ENCODE measurements around the gene MTMR10. TPM values are rescaled to one million over a fixed set of nuclear protein-coding genes. Genes with fewer than 3 reads are reported as not detected.

MTMR10 gene
- total and polyA plus RNA-seq, 7 donors, result 11.4 to 31.0 (median 24.3) TPM

DNA sequence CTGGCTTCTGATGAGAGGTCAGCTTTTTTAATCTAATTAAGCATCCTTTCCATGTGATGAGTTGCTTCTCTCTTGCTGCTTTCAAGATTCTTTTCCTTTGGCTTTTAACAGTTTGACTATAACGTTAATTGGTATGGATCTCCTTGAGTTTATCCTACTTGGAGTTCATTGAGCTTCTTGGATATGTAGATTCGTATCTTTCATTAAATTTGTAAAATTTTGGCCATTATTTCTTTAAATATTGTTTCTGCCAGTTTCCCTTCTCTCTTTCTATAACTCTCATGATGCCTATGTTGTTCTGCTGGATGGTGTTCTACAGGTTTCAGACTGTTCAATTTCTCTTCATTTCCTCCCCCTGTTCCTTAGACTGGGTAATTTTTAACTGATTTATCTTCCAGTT lies 21.0 kb upstream of the MTMR10 start:
- H3K36me3 ChIP-seq, result no peaks in the 10 kb centered on the region
- H3K27ac ChIP-seq, result no peak overlapping the region
- WGBS, 2 donors, result 92 to 93% methylated on average over 2 of the region's 2 CpGs
- peaks cover 0 to 11% (median 6%) of the 10 kb centered on the region in 4 donors for H3K9me3 ChIP-seq
- intact Hi-C loops (cut with DNase I), result no loop called here
- no peaks in the 10 kb centered on the region for H3K27me3 ChIP-seq
- DNase-seq, result no peak
- TF ChIP-seq EP300 (IDR thresholded peaks at IDR 0.05) (no peak), CTCF (IDR thresholded peaks at IDR 0.05) (no peak), POLR2AphosphoS5 (IDR thresholded peaks at IDR 0.05) (no peak)
- H3K4me3 ChIP-seq, result no peak overlapping the region
- no peaks in the 10 kb centered on the region for H3K4me1 ChIP-seq

- no peak for DNase-seq
- intact Hi-C loops (cut with DNase I), result no loop called here
- WGBS, 2 donors, result 91 to 98% methylated on average over 1 of the region's 1 CpG
These were observed 18.6 kb upstream of the MTMR10 start for GRCh38 chr15:31010036-31010435.

DNA sequence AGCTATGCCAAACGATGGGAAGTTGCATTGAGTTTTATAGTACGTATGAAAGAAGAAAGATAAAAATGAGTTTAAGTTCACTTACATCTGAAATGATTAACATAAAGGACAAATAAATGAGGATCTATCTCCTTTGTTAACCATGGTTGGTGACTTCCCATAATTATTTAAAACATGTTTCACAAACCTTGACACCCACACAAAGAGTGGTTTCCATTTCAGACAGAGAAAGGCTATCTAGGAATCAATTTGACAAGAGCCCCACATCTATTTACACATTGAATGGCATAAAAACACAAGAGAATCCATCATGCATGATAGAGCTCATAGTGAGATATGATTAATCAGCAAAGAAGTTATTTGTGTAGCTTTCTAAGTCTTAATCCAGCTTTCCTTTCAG lies 14.2 kb upstream of the MTMR10 start:
- Histone ChIP-seq H3K4me1 (no peaks in the 10 kb centered on the region), H3K27ac (no peak overlapping the region), H3K27me3 (peaks cover 0 to 11% (median 0%) of the 10 kb centered on the region in 3 donors), H3K9me3 (no peaks in the 10 kb centered on the region), H3K4me3 (no peak overlapping the region), H3K36me3 (no peaks in the 10 kb centered on the region)
- intact Hi-C loops (cut with DNase I), result no loop called here
- TF ChIP-seq POLR2A (IDR thresholded peaks at IDR 0.05) (no peak), POLR2AphosphoS5 (IDR thresholded peaks at IDR 0.05) (no peak), CTCF (IDR thresholded peaks at IDR 0.05) (no peak), EP300 (IDR thresholded peaks at IDR 0.05) (no peak)
- DNase-seq, result no peak
- 59 to 77% methylated on average over 2 of the region's 2 CpGs for WGBS, 2 donors

More at GRCh38 chr15:31010036-31010435, 18.6 kb upstream of the MTMR10 start:
- H3K27me3 ChIP-seq, result no peaks in the 10 kb centered on the region
- H3K4me3 ChIP-seq, result no peak overlapping the region
- no peak for TF ChIP-seq CTCF (IDR thresholded peaks at IDR 0.05)
- no peak for TF ChIP-seq POLR2AphosphoS5 (IDR thresholded peaks at IDR 0.05)
- TF ChIP-seq POLR2A (IDR thresholded peaks at IDR 0.05), result no peak
- no peak for TF ChIP-seq EP300 (IDR thresholded peaks at IDR 0.05)
- no peak overlapping the region for H3K27ac ChIP-seq
- no peaks in the 10 kb centered on the region for H3K36me3 ChIP-seq
- no peaks in the 10 kb centered on the region for H3K4me1 ChIP-seq
- H3K9me3 ChIP-seq, result peaks cover 0 to 11% (median 6%) of the 10 kb centered on the region in 4 donors

GRCh38 chr15:31004220-31004733 lies 12.8 kb upstream of the MTMR10 start:
- no peak for DNase-seq
- 35 to 75% methylated on average over 5 of the region's 5 CpGs for WGBS, 2 donors
- Histone ChIP-seq H3K27ac (no peak overlapping the region), H3K36me3 (no peaks in the 10 kb centered on the region), H3K27me3 (peaks cover 0 to 11% (median 0%) of the 10 kb centered on the region in 3 donors), H3K9me3 (no peaks in the 10 kb centered on the region), H3K4me1 (no peaks in the 10 kb centered on the region), H3K4me3 (no peak overlapping the region)
- TF ChIP-seq EP300 (IDR thresholded peaks at IDR 0.05), result no peak
- TF ChIP-seq POLR2A (IDR thresholded peaks at IDR 0.05), result no peak
- no peak for TF ChIP-seq POLR2AphosphoS5 (IDR thresholded peaks at IDR 0.05)
- TF ChIP-seq CTCF (IDR thresholded peaks at IDR 0.05), result no peak
- intact Hi-C loops (cut with DNase I), result no loop called here

- no peaks in the 10 kb centered on the region for H3K9me3 ChIP-seq
- H3K36me3 ChIP-seq, result no peaks in the 10 kb centered on the region
- 95 to 96% methylated on average over 3 of the region's 3 CpGs for WGBS, 2 donors
- TF ChIP-seq CTCF (IDR thresholded peaks at IDR 0.05) (no peak), POLR2A (IDR thresholded peaks at IDR 0.05) (no peak)
- peaks cover 0 to 11% (median 0%) of the 10 kb centered on the region in 3 donors for H3K27me3 ChIP-seq
- no peak overlapping the region for H3K27ac ChIP-seq
- no peaks in the 10 kb centered on the region for H3K4me1 ChIP-seq
- intact Hi-C loops (cut with DNase I), result no loop called here
- no peak overlapping the region for H3K4me3 ChIP-seq
- no peak for DNase-seq
These were observed 10.3 kb upstream of the MTMR10 start for GRCh38 chr15:31001702-31002101.

Measured in sigmoid colon (tissue), 7 donors.